IMR-90 (cell line): ENCODE results near the gene TIMM50. TPM values are rescaled to one million over a fixed set of nuclear protein-coding genes. Genes with fewer than 3 reads are reported as not detected.

Experiments used
- ATAC-seq: fragments of 200-7000 bp; cut with Tn5 transposase; 2 replicates; pipeline ENCODE4 v1.9.1; 2020; ENCODE audit warnings: low read depth, mild to moderate bottlenecking, moderate library complexity
- BruUV-seq: library from RNA; stranded (reverse); fragments of 400-500 nt; replicated peaks from 2 replicates; lab custom pipeline; 2021; lab: Mats Ljungman, UMichigan
- CTCF ChIA-PET: fragments of 300-600 bp; formaldehyde crosslinking; extraction: SDS; loops from one replicate; lab custom pipeline; 2021; ENCODE audit warnings: antibody characterized with exemption; lab: Yijun Ruan, JAX
- POLR2A ChIA-PET: fragments of 300-600 bp; sonication (Branson Sonifier 250); formaldehyde crosslinking; loops from one replicate; lab custom pipeline; 2022; ENCODE audit warnings: antibody characterized with exemption; ENCODE audit not compliant: unreplicated experiment; lab: Charles Lee
- DNase-seq: peaks from one replicate; pipeline ENCODE4 v3.0.0; 2013
- H2AFZ ChIP-seq: replicated peaks from 2 replicates; pipeline ENCODE3; 2013; ENCODE audit warnings: low read length, mild to moderate bottlenecking; ENCODE audit not compliant: poor library complexity
- H2AK5ac ChIP-seq: 2 replicates; pipeline ENCODE4 v1.6.1; 2013; ENCODE audit warnings: low read depth, low read length, inconsistent platforms
- H2AK9ac ChIP-seq: replicated peaks from 2 replicates; pipeline ENCODE3; 2013; ENCODE audit warnings: mild to moderate bottlenecking, low read depth, low read length, moderate library complexity; ENCODE audit not compliant: poor library complexity
- H2BK120ac ChIP-seq: 2 replicates; pipeline ENCODE4 v1.6.1; 2013; ENCODE audit warnings: low read depth, low read length, inconsistent platforms
- H2BK15ac ChIP-seq: 3 replicates; pipeline ENCODE4 v1.6.1; 2013; ENCODE audit warnings: low read depth, low read length, inconsistent platforms
- H2BK20ac ChIP-seq: 2 replicates; pipeline ENCODE4 v1.6.1; 2013; ENCODE audit warnings: low read depth, mild to moderate bottlenecking, inconsistent platforms, low read length, moderate library complexity
- H2BK5ac ChIP-seq: 2 replicates; pipeline ENCODE4 v1.6.1; 2013; ENCODE audit warnings: mild to moderate bottlenecking, low read depth, low read length, inconsistent platforms; ENCODE audit not compliant: poor library complexity, severe bottlenecking
- H3K14ac ChIP-seq: replicated peaks from 2 replicates; pipeline ENCODE4 v1.6.1; 2013; ENCODE audit warnings: low read depth, low read length, inconsistent platforms
- H3K18ac ChIP-seq: 2 replicates; pipeline ENCODE4 v1.6.1; 2013; ENCODE audit warnings: low read depth, low read length, control low read depth
- H3K23ac ChIP-seq: 2 replicates; pipeline ENCODE4 v1.6.1; 2013; ENCODE audit warnings: low read depth, low read length, inconsistent platforms
- H3K27ac ChIP-seq: 2 replicates; pipeline ENCODE4 v1.5.1; 2013; ENCODE audit warnings: mild to moderate bottlenecking, control low read depth, low read length; ENCODE audit not compliant: insufficient read depth
- H3K27me3 ChIP-seq: 2 replicates; pipeline ENCODE4 v1.6.1; 2013; ENCODE audit warnings: low read length; ENCODE audit not compliant: control insufficient read depth, insufficient read depth
- H3K36me3 ChIP-seq: 2 replicates; pipeline ENCODE4 v1.6.1; 2013; ENCODE audit warnings: low read length, mixed read lengths; ENCODE audit not compliant: control insufficient read depth, insufficient read depth
- H3K4ac ChIP-seq: 2 replicates; pipeline ENCODE4 v1.6.1; 2013; ENCODE audit warnings: low read depth, low read length, inconsistent platforms
- H3K4me1 ChIP-seq: 2 replicates; pipeline ENCODE4 v1.6.1; 2013; ENCODE audit warnings: low read length, mixed read lengths; ENCODE audit not compliant: control insufficient read depth, insufficient read depth
- H3K4me2 ChIP-seq: 2 replicates; pipeline ENCODE4 v1.6.1; 2013; ENCODE audit warnings: low read depth, mild to moderate bottlenecking, control low read depth, low read length, moderate library complexity
- H3K4me3 ChIP-seq: 2 replicates; pipeline ENCODE4 v1.5.1; 2013; ENCODE audit warnings: low read depth, mild to moderate bottlenecking, control low read depth, low read length, moderate library complexity; ENCODE audit not compliant: insufficient read depth
- H3K56ac ChIP-seq: 2 replicates; pipeline ENCODE4 v1.6.1; 2013; ENCODE audit warnings: low read length, inconsistent platforms; ENCODE audit not compliant: insufficient read depth; ENCODE audit errors: extremely low read depth
- H3K79me1 ChIP-seq, 2 experiments: 2 replicates each; pipeline ENCODE4 v1.6.1; 2013; ENCODE audit warnings: low read length in 2 of 2, inconsistent platforms in 1 of 2, low read depth in 1 of 2
- H3K9ac ChIP-seq: 2 replicates; pipeline ENCODE4 v1.6.1; 2013; ENCODE audit warnings: low read depth, low read length, control low read depth
- H3K9me1 ChIP-seq: 2 replicates; pipeline ENCODE4 v1.6.1; 2013; ENCODE audit warnings: low read length, inconsistent platforms; ENCODE audit not compliant: insufficient read depth
- H3K9me3 ChIP-seq: 2 replicates; pipeline ENCODE4 v1.6.1; 2013; ENCODE audit warnings: low read length; ENCODE audit not compliant: control insufficient read depth, insufficient read depth
- H4K20me1 ChIP-seq: 2 replicates; pipeline ENCODE4 v1.6.1; 2013; ENCODE audit warnings: low read length, inconsistent platforms; ENCODE audit not compliant: insufficient read depth
- H4K5ac ChIP-seq: 2 replicates; pipeline ENCODE4 v1.6.1; 2013; ENCODE audit warnings: mild to moderate bottlenecking, low read depth, low read length, control low read depth
- H4K8ac ChIP-seq, 2 experiments: 2 replicates each; pipeline ENCODE4 v1.6.1; 2013; ENCODE audit warnings: low read depth in 2 of 2, low read length in 2 of 2, control low read depth in 1 of 2, inconsistent platforms in 1 of 2
- H4K91ac ChIP-seq: 2 replicates; pipeline ENCODE4 v1.6.1; 2013; ENCODE audit warnings: low read depth, low read length, inconsistent platforms; ENCODE audit not compliant: insufficient read depth
- CEBPB ChIP-seq: IDR thresholded peaks from 2 replicates; pipeline ENCODE4 v1.6.1; 2012; ENCODE audit warnings: low read depth, low read length, improper control_type of control experiment
- CHD1 ChIP-seq: IDR thresholded peaks from 2 replicates; pipeline ENCODE4 v1.6.1; 2012; ENCODE audit warnings: low read depth, low read length, improper control_type of control experiment
- FOS ChIP-seq: fragments of 150-350 bp; IDR thresholded peaks from 2 replicates; pipeline ENCODE4 v1.6.1; 2016; ENCODE audit warnings: low read depth, low read length
- MAFK ChIP-seq: IDR thresholded peaks from 2 replicates; pipeline ENCODE4 v1.6.1; 2012; ENCODE audit warnings: low read depth, low read length, improper control_type of control experiment
- MAZ ChIP-seq: IDR thresholded peaks from 2 replicates; pipeline ENCODE4 v1.6.1; 2012; ENCODE audit warnings: low read depth, mild to moderate bottlenecking, low read length, improper control_type of control experiment, moderate library complexity, borderline replicate concordance
- MXI1 ChIP-seq: IDR thresholded peaks from 2 replicates; pipeline ENCODE4 v1.6.1; 2012; ENCODE audit warnings: low read depth, mild to moderate bottlenecking, low read length, moderate library complexity, borderline replicate concordance
- NFE2L2 ChIP-seq: fragments of 150-350 bp; IDR thresholded peaks from 2 replicates; pipeline ENCODE4 v1.6.1; 2016; ENCODE audit warnings: low read depth, mild to moderate bottlenecking, low read length
- POLR2A ChIP-seq: IDR thresholded peaks from 2 replicates; pipeline ENCODE4 v1.6.1; 2012; ENCODE audit warnings: mild to moderate bottlenecking, low read depth, low read length
- RAD21 ChIP-seq: IDR thresholded peaks from 2 replicates; pipeline ENCODE4 v1.6.1; 2012; ENCODE audit warnings: low read length, improper control_type of control experiment
- RCOR1 ChIP-seq: IDR thresholded peaks from 2 replicates; pipeline ENCODE4 v1.6.1; 2012; ENCODE audit warnings: mild to moderate bottlenecking, low read length, improper control_type of control experiment; ENCODE audit not compliant: insufficient replicate concordance
- RFX5 ChIP-seq: IDR thresholded peaks from 2 replicates; pipeline ENCODE4 v1.8.0; 2012; ENCODE audit warnings: low read depth, mild to moderate bottlenecking, low read length, moderate library complexity
- SMC3 ChIP-seq: fragments of 150-350 bp; IDR thresholded peaks from 2 replicates; pipeline ENCODE4 v1.6.1; 2016; ENCODE audit warnings: low read depth, mild to moderate bottlenecking, antibody characterized with exemption, low read length, moderate library complexity
- WGBS, 2 experiments: methylation state at CpG; one replicate each; pipeline versions ENCODE4 v1.1.5 to v1.1.7; 2013; ENCODE audit warnings: missing lambda C conversion rate in 2 of 2; ENCODE audit not compliant: insufficient read length in 1 of 2; ENCODE audit errors: extremely low coverage in 2 of 2; 5-methylcytosine and 5-hydroxymethylcytosine counted together
- dilution Hi-C: fragments of 300-500 bp; cut with HindIII; formaldehyde crosslinking; loops from one replicate; pipeline ENCODE4 v1.14.3; 2018; ENCODE audit warnings: low sequenced_read_pairs; ENCODE audit not compliant: unreplicated experiment
- in situ Hi-C: fragments of 300-500 bp; cut with MboI; formaldehyde crosslinking; loops from 3 replicates; pipeline ENCODE4 v1.14.3; 2019; ENCODE audit warnings: low sequenced_read_pairs, inconsistent platforms, mixed read lengths
- intact Hi-C: fragments of 100-400 bp; cut with micrococcal nuclease; formaldehyde crosslinking; loops from 2 replicates; pipeline ENCODE4 v1.10.0; 2022
- polyA plus RNA-seq, 3 experiments: library from polyadenylated mRNA; depleted of rRNA; stranded (reverse); fragments of >200 nt; gene quantifications; 2 replicates each; pipeline ENCODE4 v1.2.3, GENCODE V29; 2012; ENCODE audit warnings: low replicate concordance in 1 of 3
- total RNA-seq: library from RNA; depleted of rRNA; stranded (reverse); fragments of >200 nt; gene quantifications from 2 replicates; pipeline ENCODE4 v1.2.3, GENCODE V29; 2012
- TF ChIP-seq, protein P1 (sequence below): fragments of 150-350 bp; IDR thresholded peaks from 2 replicates; pipeline ENCODE4 v1.6.1; 2017; ENCODE audit warnings: mild to moderate bottlenecking, antibody characterized with exemption, low read length, low read depth
- TF ChIP-seq, protein P2 (sequence below): conservative IDR thresholded peaks from 2 replicates; pipeline ENCODE4 v1.5.1; 2012; ENCODE audit warnings: mild to moderate bottlenecking, low read depth, low read length, improper control_type of control experiment

The TIMM50 gene
- total and polyA plus RNA-seq, 2 of the 4 experiments (the other 2 are of a cell fraction), result 52.0 to 76.8 TPM

DNA sequence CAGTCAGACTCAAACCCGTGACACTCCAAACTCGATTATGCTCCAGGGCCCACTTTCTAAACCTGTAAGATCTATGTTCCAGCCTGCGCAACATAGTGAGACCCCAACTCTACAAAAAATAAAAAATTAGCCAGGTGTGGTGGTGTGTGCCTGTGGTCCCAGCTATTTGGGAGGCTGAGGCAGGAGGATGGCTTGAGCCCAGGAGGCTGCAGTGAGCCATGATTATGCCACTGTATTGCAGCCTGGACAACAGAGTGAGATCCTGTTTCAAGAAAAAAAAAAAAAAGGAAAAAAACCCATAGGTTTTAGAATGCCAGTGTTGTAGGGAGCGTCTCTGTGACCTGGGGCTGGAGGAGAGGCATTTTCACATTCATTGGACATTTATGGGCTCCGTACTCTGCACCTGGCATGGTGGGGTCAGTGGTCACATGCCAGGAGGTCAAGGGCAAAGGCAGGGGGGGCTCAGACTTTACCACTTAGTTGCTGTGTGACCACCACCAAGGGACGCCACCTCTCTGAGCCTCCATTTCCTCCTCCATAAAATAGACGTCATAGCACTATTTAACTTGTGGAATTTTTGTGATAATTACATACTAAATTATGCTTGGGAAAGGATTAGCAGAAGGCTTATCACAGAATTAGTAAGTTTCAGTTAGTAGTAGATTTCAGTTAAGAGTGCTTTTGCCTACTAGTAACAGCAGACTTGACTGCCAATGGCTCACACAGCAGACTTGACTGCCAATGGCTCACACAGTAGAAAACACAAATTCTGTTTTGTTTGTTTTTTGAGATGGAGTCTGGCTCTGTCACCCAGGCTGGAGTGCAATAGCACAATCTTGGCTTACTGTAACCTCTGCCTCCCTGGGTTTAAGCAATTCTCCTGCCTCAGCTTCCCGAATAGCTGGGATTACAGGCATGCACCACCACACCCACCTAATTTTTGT lies 40.2 kb downstream of the TIMM50 start (continued):
- no peak for TF ChIP-seq RAD21
- TF ChIP-seq MAFK, result no peak

DNA sequence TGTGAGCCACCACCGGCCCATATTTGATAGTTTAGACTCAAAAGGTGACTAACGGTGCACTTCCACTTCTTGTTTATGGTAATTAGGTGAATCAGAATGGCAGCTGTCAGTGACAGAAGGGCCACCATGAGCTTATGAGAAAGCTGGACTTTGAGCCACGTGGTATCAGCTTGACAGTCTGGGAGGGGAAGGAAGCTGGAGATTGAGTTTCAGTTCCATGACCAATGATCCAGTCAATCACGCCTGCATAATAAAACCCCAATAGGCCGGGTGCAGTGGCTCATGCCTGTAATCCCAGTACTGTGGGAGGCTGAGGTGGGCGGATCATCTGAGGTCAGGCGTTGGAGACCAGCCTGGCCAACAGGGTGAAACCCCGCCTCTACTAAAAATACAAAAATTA lies 43.9 kb downstream of the TIMM50 start:
- 0 out of 2 replicates have a peak, but pooled peaks cover 1% of the 10 kb centered on the region for H3K36me3 ChIP-seq
- in situ Hi-C loops (no loop called here), intact Hi-C loops (no loop called here), dilution Hi-C loops (no loop called here)
- no peak overlapping the region for H2BK15ac ChIP-seq
- H2AK5ac ChIP-seq, result no peak overlapping the region
- ATAC-seq, result no peak
- no peak overlapping the region for H3K4ac ChIP-seq
- BruUV-seq, result no TSS peak
- no peak overlapping the region for H4K91ac ChIP-seq
- H3K9ac ChIP-seq, result no peak overlapping the region
- no peak overlapping the region for H3K14ac ChIP-seq
- POLR2A ChIA-PET, result no interaction called here
- no peaks in the 10 kb centered on the region for H3K9me3 ChIP-seq
- H2BK5ac ChIP-seq, result no peak overlapping the region
- no peak overlapping the region for H3K23ac ChIP-seq
- H3K9me1 ChIP-seq, result no peaks in the 10 kb centered on the region
- WGBS, 2 experiments, result 93% methylated on average over 5 of the region's 8 CpGs; no CpG with 5 or more reads in 1 of the 2 experiments
- no peak overlapping the region for H2AK9ac ChIP-seq
- no peak overlapping the region for H2BK20ac ChIP-seq
- CTCF ChIA-PET, result interaction anchor here (0.6 kb wide), 1 partner anchor 52 kb away, joined by 4 read pairs; no protein-coding TSS in a partner anchor
- no peak overlapping the region for H4K5ac ChIP-seq
- no peak overlapping the region for H3K27ac ChIP-seq
- no peak overlapping the region for H3K18ac ChIP-seq
- H3K79me1 ChIP-seq, result peaks cover 0 to 2% of the 10 kb centered on the region in 2 experiments; a peak in 2 of 4 replicates
- H4K20me1 ChIP-seq, result no peaks in the 10 kb centered on the region
- no peaks in the 10 kb centered on the region for H3K4me1 ChIP-seq
- no peak overlapping the region for H4K8ac ChIP-seq
- no peak overlapping the region for H3K4me3 ChIP-seq
- H2BK120ac ChIP-seq, result no peak overlapping the region
- DNase-seq, result no peak
- no peak overlapping the region for H3K56ac ChIP-seq
- no peaks in the 10 kb centered on the region; the same call in 1 of the 2 replicates for H3K27me3 ChIP-seq
- no peak overlapping the region for H2AFZ ChIP-seq
- no peak overlapping the region for H3K4me2 ChIP-seq
- TF ChIP-seq, protein P1, sequence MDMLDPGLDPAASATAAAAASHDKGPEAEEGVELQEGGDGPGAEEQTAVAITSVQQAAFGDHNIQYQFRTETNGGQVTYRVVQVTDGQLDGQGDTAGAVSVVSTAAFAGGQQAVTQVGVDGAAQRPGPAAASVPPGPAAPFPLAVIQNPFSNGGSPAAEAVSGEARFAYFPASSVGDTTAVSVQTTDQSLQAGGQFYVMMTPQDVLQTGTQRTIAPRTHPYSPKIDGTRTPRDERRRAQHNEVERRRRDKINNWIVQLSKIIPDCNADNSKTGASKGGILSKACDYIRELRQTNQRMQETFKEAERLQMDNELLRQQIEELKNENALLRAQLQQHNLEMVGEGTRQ, result no peak
- no peak for TF ChIP-seq CHD1
- TF ChIP-seq CEBPB, result no peak
- no peak for TF ChIP-seq RCOR1
- no peak for TF ChIP-seq RFX5
- TF ChIP-seq MAFK, result no peak
- TF ChIP-seq MXI1, result no peak
- TF ChIP-seq POLR2A, result no peak
- no peak for TF ChIP-seq SMC3
- TF ChIP-seq, protein P2, sequence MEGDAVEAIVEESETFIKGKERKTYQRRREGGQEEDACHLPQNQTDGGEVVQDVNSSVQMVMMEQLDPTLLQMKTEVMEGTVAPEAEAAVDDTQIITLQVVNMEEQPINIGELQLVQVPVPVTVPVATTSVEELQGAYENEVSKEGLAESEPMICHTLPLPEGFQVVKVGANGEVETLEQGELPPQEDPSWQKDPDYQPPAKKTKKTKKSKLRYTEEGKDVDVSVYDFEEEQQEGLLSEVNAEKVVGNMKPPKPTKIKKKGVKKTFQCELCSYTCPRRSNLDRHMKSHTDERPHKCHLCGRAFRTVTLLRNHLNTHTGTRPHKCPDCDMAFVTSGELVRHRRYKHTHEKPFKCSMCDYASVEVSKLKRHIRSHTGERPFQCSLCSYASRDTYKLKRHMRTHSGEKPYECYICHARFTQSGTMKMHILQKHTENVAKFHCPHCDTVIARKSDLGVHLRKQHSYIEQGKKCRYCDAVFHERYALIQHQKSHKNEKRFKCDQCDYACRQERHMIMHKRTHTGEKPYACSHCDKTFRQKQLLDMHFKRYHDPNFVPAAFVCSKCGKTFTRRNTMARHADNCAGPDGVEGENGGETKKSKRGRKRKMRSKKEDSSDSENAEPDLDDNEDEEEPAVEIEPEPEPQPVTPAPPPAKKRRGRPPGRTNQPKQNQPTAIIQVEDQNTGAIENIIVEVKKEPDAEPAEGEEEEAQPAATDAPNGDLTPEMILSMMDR, result no peak
- TF ChIP-seq FOS, result no peak
- TF ChIP-seq NFE2L2, result no peak
- TF ChIP-seq RAD21, result no peak
- TF ChIP-seq MAZ, result no peak
